Measurements from ENCODE around the gene VSTM4. TPM values are rescaled to one million over a fixed set of nuclear protein-coding genes. Genes with fewer than 3 reads are reported as not detected.
A peak's percentile ranks its signal among the peaks of the same experiment; 100 is the strongest.

Gene VSTM4
- total RNA-seq, 3 donors from 2014 or later = 1.5 to 13.8 (median 2.2) TPM

- Histone ChIP-seq H3K36me3 (ENCODE audit: low read depth) (no peaks in the 10 kb centered on the region), H3K4me3 (no peak overlapping the region), H3K4me1 (ENCODE audit: low read depth) (no peaks in the 10 kb centered on the region), H3K9me3 (no peaks in the 10 kb centered on the region)
- TF ChIP-seq CTCF (IDR thresholded peaks at IDR 0.05) = no peak
- no peak for ATAC-seq
- DNase-seq = no peak
- intact Hi-C loops (cut with DNase I, micrococcal nuclease) = no loop called here
These were observed 3.2 kb downstream of the VSTM4 start for GRCh38 chr10:49112098-49112497.

GRCh38 chr10:49111320-49111698 lies 4.0 kb downstream of the VSTM4 start:
- Histone ChIP-seq H3K36me3 (ENCODE audit: low read depth) (no peaks in the 10 kb centered on the region), H3K4me1 (ENCODE audit: low read depth) (peaks cover 3% of the 10 kb centered on the region), H3K9me3 (no peaks in the 10 kb centered on the region), H3K4me3 (no peak overlapping the region)
- no peak for ATAC-seq
- intact Hi-C loops (cut with DNase I, micrococcal nuclease) = no loop called here
- no peak for TF ChIP-seq CTCF (IDR thresholded peaks at IDR 0.05)
- DNase-seq = no peak

GRCh38 chr10:49110684-49111319 lies 4.5 kb downstream of the VSTM4 start:
- TF ChIP-seq CTCF (IDR thresholded peaks at IDR 0.05) = no peak
- no peaks in the 10 kb centered on the region for H3K36me3 ChIP-seq (ENCODE audit: low read depth)
- H3K4me1 ChIP-seq (ENCODE audit: low read depth) = peaks cover 3% of the 10 kb centered on the region
- DNase-seq (no peak), ATAC-seq (no peak)
- H3K4me3 ChIP-seq = no peak overlapping the region
- no peaks in the 10 kb centered on the region for H3K9me3 ChIP-seq
- intact Hi-C loops (cut with DNase I, micrococcal nuclease) = no loop called here

- ATAC-seq = peak; percentile 58
These were observed 5.5 kb downstream of the VSTM4 start for GRCh38 chr10:49109669-49110340.

GRCh38 chr10:49108656-49109055 lies 6.7 kb downstream of the VSTM4 start:
- TF ChIP-seq CTCF (IDR thresholded peaks at IDR 0.05) = no peak
- Histone ChIP-seq H3K4me1 (ENCODE audit: low read depth) (peaks cover 3% of the 10 kb centered on the region), H3K36me3 (ENCODE audit: low read depth) (no peaks in the 10 kb centered on the region), H3K4me3 (no peak overlapping the region), H3K9me3 (no peaks in the 10 kb centered on the region)
- intact Hi-C loops (cut with DNase I, micrococcal nuclease) = no loop called here
- ATAC-seq (no peak), DNase-seq (no peak)

More at GRCh38 chr10:49109669-49110340, 5.5 kb downstream of the VSTM4 start:
- H3K4me1 ChIP-seq (ENCODE audit: low read depth) = peaks cover 3% of the 10 kb centered on the region
- intact Hi-C loops (cut with DNase I, micrococcal nuclease) = no loop called here
- no peak for TF ChIP-seq CTCF (IDR thresholded peaks at IDR 0.05)
- no peak overlapping the region for H3K4me3 ChIP-seq
- DNase-seq = peak; percentile 47 to 67 (median 55)
- no peaks in the 10 kb centered on the region for H3K9me3 ChIP-seq
- no peaks in the 10 kb centered on the region for H3K36me3 ChIP-seq (ENCODE audit: low read depth)
